Karpas-422 (cell line): ENCODE results near the gene BIN2. TPM values are rescaled to one million over a fixed set of nuclear protein-coding genes. Genes with fewer than 3 reads are reported as not detected.

Source experiments
- DNase-seq: peaks from one replicate; pipeline ENCODE4 v3.0.0-alpha.2; 2015
- H2AFZ ChIP-seq: fragments of 200-600 bp; sonication (generic); 2 replicates; pipeline ENCODE4 v1.6.1; 2014; ENCODE audit warnings: antibody characterized with exemption, low read length, mixed read lengths
- H3K27ac ChIP-seq: fragments of 200-600 bp; sonication (generic); 2 replicates; pipeline ENCODE4 v1.5.1; 2014; ENCODE audit warnings: mild to moderate bottlenecking, low read length, moderate library complexity
- H3K27me3 ChIP-seq: fragments of 200-600 bp; sonication (generic); 2 replicates; pipeline ENCODE4 v1.6.1; 2014; ENCODE audit warnings: low read length, mixed read lengths
- H3K36me3 ChIP-seq: fragments of 200-600 bp; sonication (generic); 2 replicates; pipeline ENCODE4 v1.6.1; 2014; ENCODE audit warnings: low read length, mixed read lengths; ENCODE audit not compliant: insufficient read depth
- H3K4me1 ChIP-seq: fragments of 200-600 bp; sonication (generic); 2 replicates; pipeline ENCODE4 v1.6.1; 2014; ENCODE audit warnings: mild to moderate bottlenecking, low read length, mixed read lengths
- H3K4me2 ChIP-seq: fragments of 200-600 bp; sonication (generic); 2 replicates; pipeline ENCODE4 v1.6.1; 2014; ENCODE audit warnings: low read length, low read depth, mild to moderate bottlenecking; ENCODE audit not compliant: poor library complexity, severe bottlenecking
- H3K4me3 ChIP-seq: fragments of 200-600 bp; sonication (generic); 2 replicates; pipeline ENCODE4 v1.5.1; 2014; ENCODE audit warnings: mild to moderate bottlenecking, antibody characterized with exemption, low read length, mixed read lengths
- H3K79me2 ChIP-seq: fragments of 200-600 bp; sonication (generic); 2 replicates; pipeline ENCODE4 v1.6.1; 2014; ENCODE audit warnings: mild to moderate bottlenecking, low read length, mixed read lengths
- H3K9ac ChIP-seq: fragments of 200-600 bp; sonication (generic); 2 replicates; pipeline ENCODE4 v1.6.0; 2014; ENCODE audit warnings: low read length
- H3K9me2 ChIP-seq: fragments of 200-600 bp; sonication (generic), shearing (Covaris generic); replicated peaks from 2 replicates; pipeline ENCODE4 v1.6.0; 2014; ENCODE audit warnings: mild to moderate bottlenecking, low read length, moderate library complexity; ENCODE audit not compliant: insufficient read depth
- H3K9me3 ChIP-seq: fragments of 300-700, 200-600 bp; sonication (generic); 2 replicates; pipeline ENCODE4 v1.6.1; 2014; ENCODE audit warnings: low read length, mixed read lengths
- H4K20me1 ChIP-seq: fragments of 200-600 bp; sonication (generic); 2 replicates; pipeline ENCODE4 v1.6.1; 2014; ENCODE audit warnings: mild to moderate bottlenecking, antibody characterized with exemption, low read length, low read depth; ENCODE audit not compliant: insufficient read depth
- total RNA-seq: library from RNA; depleted of rRNA; stranded (reverse); fragments of >200 nt; shearing (Covaris generic); gene quantifications from 2 replicates; pipeline ENCODE4 v1.2.3, GENCODE V29; 2014; ENCODE audit warnings: low replicate concordance

The BIN2 gene
- total RNA-seq, 1 experiment from 2014 or later = 10.0 TPM

GRCh38 chr12:51365276-51365675, 41.3 kb upstream of the BIN2 start:
- no peak overlapping the region for H3K4me3 ChIP-seq
- no peak overlapping the region for H3K27ac ChIP-seq
- H3K4me1 ChIP-seq = peaks cover 11% of the 10 kb centered on the region
- H3K9ac ChIP-seq = no peak overlapping the region
- DNase-seq = no peak
- H3K27me3 ChIP-seq = no peaks in the 10 kb centered on the region
- H3K4me2 ChIP-seq = no peak overlapping the region
- H3K79me2 ChIP-seq = no peaks in the 10 kb centered on the region
- H2AFZ ChIP-seq = no peak overlapping the region
- no peaks in the 10 kb centered on the region for H3K9me3 ChIP-seq
- H3K36me3 ChIP-seq = no peaks in the 10 kb centered on the region
- H4K20me1 ChIP-seq = no peaks in the 10 kb centered on the region
- H3K9me2 ChIP-seq = no peaks in the 10 kb centered on the region

GRCh38 chr12:51364001-51364400, 40.0 kb upstream of the BIN2 start:
- H3K79me2 ChIP-seq = no peaks in the 10 kb centered on the region
- no peaks in the 10 kb centered on the region for H3K9me2 ChIP-seq
- no peaks in the 10 kb centered on the region for H3K36me3 ChIP-seq
- H3K27me3 ChIP-seq = no peaks in the 10 kb centered on the region
- no peaks in the 10 kb centered on the region for H3K9me3 ChIP-seq
- no peak overlapping the region for H3K4me2 ChIP-seq
- no peak overlapping the region for H3K9ac ChIP-seq
- peaks cover 5% of the 10 kb centered on the region for H3K4me1 ChIP-seq
- no peak for DNase-seq
- no peaks in the 10 kb centered on the region for H4K20me1 ChIP-seq
- H3K27ac ChIP-seq = no peak overlapping the region
- H3K4me3 ChIP-seq = no peak overlapping the region
- no peak overlapping the region for H2AFZ ChIP-seq

GRCh38 chr12:51362747-51363342, 38.9 kb upstream of the BIN2 start:
- Histone ChIP-seq H3K9me3 (no peaks in the 10 kb centered on the region), H3K4me2 (no peak overlapping the region), H3K36me3 (0 out of 2 replicates have a peak, but pooled peaks cover 2% of the 10 kb centered on the region), H3K79me2 (no peaks in the 10 kb centered on the region), H2AFZ (no peak overlapping the region), H3K9me2 (no peaks in the 10 kb centered on the region), H3K4me1 (no peaks in the 10 kb centered on the region), H3K27ac (no peak overlapping the region), H4K20me1 (no peaks in the 10 kb centered on the region), H3K4me3 (no peak overlapping the region), H3K27me3 (no peaks in the 10 kb centered on the region), H3K9ac (no peak overlapping the region)
- DNase-seq = no peak

- Histone ChIP-seq H3K9ac (no peak overlapping the region), H3K9me3 (no peaks in the 10 kb centered on the region), H3K27ac (no peak overlapping the region), H4K20me1 (no peaks in the 10 kb centered on the region), H3K36me3 (0 out of 2 replicates have a peak, but pooled peaks cover 5% of the 10 kb centered on the region), H3K4me3 (no peak overlapping the region), H2AFZ (no peak overlapping the region), H3K79me2 (no peaks in the 10 kb centered on the region), H3K9me2 (no peaks in the 10 kb centered on the region), H3K4me2 (no peak overlapping the region), H3K4me1 (peaks cover 4% of the 10 kb centered on the region), H3K27me3 (no peaks in the 10 kb centered on the region)
- DNase-seq = no peak
Measured at GRCh38 chr12:51362307-51362706, 38.3 kb upstream of the BIN2 start.

GRCh38 chr12:51361161-51362016, 37.4 kb upstream of the BIN2 start:
- Histone ChIP-seq H3K36me3 (0 out of 2 replicates have a peak, but pooled peaks cover 5% of the 10 kb centered on the region), H3K9ac (no peak overlapping the region), H3K4me2 (no peak overlapping the region), H3K27ac (no peak overlapping the region), H3K4me3 (no peak overlapping the region), H4K20me1 (no peaks in the 10 kb centered on the region), H3K9me3 (no peaks in the 10 kb centered on the region), H3K4me1 (peaks cover 5% of the 10 kb centered on the region), H3K79me2 (no peaks in the 10 kb centered on the region), H2AFZ (no peak overlapping the region), H3K9me2 (no peaks in the 10 kb centered on the region), H3K27me3 (no peaks in the 10 kb centered on the region)
- DNase-seq = no peak

GRCh38 chr12:51360315-51360714, 36.3 kb upstream of the BIN2 start:
- no peak for DNase-seq
- H2AFZ ChIP-seq = no peak overlapping the region
- peaks cover 5% of the 10 kb centered on the region for H3K4me1 ChIP-seq
- H3K36me3 ChIP-seq = 0 out of 2 replicates have a peak, but pooled peaks cover 5% of the 10 kb centered on the region
- no peak overlapping the region for H3K9ac ChIP-seq
- no peaks in the 10 kb centered on the region for H3K9me2 ChIP-seq
- H3K79me2 ChIP-seq = no peaks in the 10 kb centered on the region
- H3K27me3 ChIP-seq = no peaks in the 10 kb centered on the region
- H4K20me1 ChIP-seq = no peaks in the 10 kb centered on the region
- no peak overlapping the region for H3K27ac ChIP-seq
- H3K4me3 ChIP-seq = no peak overlapping the region
- H3K4me2 ChIP-seq = no peak overlapping the region
- H3K9me3 ChIP-seq = no peaks in the 10 kb centered on the region

- H2AFZ ChIP-seq = no peak overlapping the region
- H3K9ac ChIP-seq = no peak overlapping the region
- no peaks in the 10 kb centered on the region for H3K79me2 ChIP-seq
- no peak for DNase-seq
- no peaks in the 10 kb centered on the region for H3K27me3 ChIP-seq
- H3K4me3 ChIP-seq = no peak overlapping the region
- H4K20me1 ChIP-seq = no peaks in the 10 kb centered on the region
- H3K27ac ChIP-seq = no peak overlapping the region
- no peak overlapping the region for H3K4me2 ChIP-seq
- H3K9me2 ChIP-seq = no peaks in the 10 kb centered on the region
- peaks cover 5% of the 10 kb centered on the region for H3K4me1 ChIP-seq
- 0 out of 2 replicates have a peak, but pooled peaks cover 5% of the 10 kb centered on the region for H3K36me3 ChIP-seq
- no peaks in the 10 kb centered on the region for H3K9me3 ChIP-seq
Measured at GRCh38 chr12:51359851-51360250, 35.9 kb upstream of the BIN2 start.

GRCh38 chr12:51358496-51358895, 34.5 kb upstream of the BIN2 start:
- no peak overlapping the region for H3K9ac ChIP-seq
- H3K9me2 ChIP-seq = no peaks in the 10 kb centered on the region
- H2AFZ ChIP-seq = no peak overlapping the region
- H3K9me3 ChIP-seq = no peaks in the 10 kb centered on the region
- H3K4me3 ChIP-seq = no peak overlapping the region
- H3K4me2 ChIP-seq = no peak overlapping the region
- no peaks in the 10 kb centered on the region for H3K79me2 ChIP-seq
- H4K20me1 ChIP-seq = no peaks in the 10 kb centered on the region
- H3K27ac ChIP-seq = no peak overlapping the region
- DNase-seq = no peak
- H3K27me3 ChIP-seq = no peaks in the 10 kb centered on the region
- peaks cover 5% of the 10 kb centered on the region; the same call in 1 of the 2 replicates for H3K36me3 ChIP-seq
- peaks cover 5% of the 10 kb centered on the region for H3K4me1 ChIP-seq
